Endometrium (tissue), 2 donors: ENCODE measurements around the gene PTPRR.
"Not testable (repeated sequence)": the region's sequence is repeated elsewhere in the genome, so short reads cannot be mapped to it uniquely, and the experiment has no call there.

Source experiments
- FAIRE-seq: peaks from 2 replicates; lab custom pipeline; 2012; peaks lifted over from hg19 to GRCh38; lab: Jason Lieb, UNC
- donor health status: control.
- donor health status: control.

Gene PTPRR

DNA sequence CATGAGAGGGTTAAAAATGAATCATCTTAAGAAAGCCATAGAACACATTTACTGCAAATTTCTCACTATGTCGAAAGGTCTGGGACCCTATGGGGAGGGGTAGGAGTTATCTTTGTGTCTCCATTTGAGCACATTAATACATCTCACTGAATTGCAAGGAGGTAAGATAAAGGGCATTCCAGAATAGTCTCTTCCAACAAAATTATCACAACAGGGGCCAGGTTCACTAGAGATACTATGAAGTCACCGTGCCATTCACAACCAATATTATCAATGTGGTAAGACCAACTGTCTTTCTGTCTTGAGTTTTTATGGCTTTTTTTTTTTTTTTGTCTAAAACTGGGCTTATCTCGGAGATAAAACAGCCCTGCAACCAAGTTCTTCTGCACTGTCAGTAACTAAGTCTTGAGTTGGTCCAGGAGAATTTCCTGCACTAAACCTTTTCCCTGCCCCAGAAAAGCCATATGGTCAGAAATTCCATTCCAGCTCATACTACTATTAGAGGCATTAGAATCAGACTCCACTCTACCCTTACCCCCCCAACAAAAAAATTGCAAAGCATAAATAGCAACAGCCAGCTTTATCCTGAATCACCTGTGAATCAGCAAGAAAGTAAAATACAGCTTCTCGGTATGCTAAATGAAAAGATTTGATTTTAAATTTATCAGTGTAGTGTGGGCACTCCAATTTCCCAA is 79.7 kb downstream of the PTPRR start:
- FAIRE-seq = no peak

DNA sequence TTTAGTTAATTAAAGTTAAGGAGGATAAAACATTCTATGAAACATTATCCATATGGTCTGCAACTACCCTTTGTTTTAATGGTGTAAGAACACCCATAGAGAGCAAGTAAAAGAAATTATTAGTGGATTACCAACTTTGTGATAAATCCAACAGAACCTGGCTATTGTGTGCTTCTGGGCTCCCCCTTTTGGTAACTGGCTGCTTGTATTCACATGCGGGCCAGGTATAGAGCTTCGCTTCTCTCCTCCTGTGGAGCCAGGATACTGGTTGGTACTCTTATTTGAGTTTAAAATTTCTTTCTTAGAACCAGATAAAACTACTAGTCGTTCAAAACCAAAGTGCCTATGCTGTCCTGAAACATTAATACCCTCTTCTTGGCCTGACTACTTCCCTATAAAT is 81.0 kb downstream of the PTPRR start:
- FAIRE-seq = no peak

DNA sequence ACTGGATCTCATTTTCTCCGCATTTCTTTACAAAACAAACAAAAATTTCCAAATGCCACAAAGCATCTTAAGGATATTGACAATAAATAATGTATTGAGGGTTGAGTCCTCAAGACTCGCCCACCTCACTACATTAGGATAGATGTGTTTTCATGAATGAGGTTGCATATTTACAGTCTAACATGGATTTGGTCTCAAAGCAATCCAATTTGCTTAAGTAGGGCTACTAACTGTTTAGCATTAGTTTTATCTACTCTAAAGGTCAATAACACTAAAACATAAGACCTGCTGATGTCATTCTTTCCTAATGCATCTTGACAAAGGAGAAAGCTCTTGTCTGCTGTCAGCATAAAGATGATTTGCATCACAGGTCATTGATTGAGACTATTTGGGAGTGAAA is 82.4 kb downstream of the PTPRR start:
- FAIRE-seq = no peak

DNA sequence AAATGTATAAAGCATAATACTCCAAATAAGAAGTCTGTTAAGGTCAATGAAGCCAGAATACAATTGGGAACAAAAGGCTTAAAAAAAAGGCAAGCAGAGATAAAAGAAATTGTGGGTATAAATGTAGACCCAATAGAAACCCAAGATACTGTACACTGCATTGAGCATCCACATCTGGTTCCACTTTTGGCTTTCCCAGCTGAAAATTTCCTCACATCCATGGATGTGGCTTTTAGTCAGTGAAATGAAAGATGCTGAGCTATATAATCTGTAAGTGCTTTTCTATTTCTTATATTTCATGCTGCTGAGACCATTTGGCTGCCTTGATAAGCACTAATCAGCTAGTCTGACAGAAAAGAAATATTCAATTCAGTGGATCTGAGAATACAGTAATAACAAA is 83.5 kb downstream of the PTPRR start:
- FAIRE-seq = no peak

DNA sequence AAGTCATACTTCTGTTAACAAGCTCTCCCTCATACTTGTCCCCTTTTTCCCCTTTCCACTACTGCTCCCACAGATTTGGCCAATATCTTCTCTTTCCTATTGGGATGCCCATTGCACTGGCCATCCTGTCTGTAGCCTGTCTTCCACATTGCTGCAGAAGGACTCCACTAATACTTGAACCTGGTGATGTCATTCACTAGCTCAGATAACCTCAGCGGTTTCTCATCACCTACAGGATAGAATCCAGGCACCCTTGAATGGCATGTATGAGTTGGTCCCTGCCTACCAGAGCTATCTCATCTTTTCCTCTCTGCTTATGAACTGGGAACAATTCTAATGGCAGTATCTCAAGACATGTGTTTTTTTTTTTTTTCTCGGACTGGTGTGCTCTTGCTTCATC is 84.6 kb downstream of the PTPRR start:
- FAIRE-seq = no peak

DNA sequence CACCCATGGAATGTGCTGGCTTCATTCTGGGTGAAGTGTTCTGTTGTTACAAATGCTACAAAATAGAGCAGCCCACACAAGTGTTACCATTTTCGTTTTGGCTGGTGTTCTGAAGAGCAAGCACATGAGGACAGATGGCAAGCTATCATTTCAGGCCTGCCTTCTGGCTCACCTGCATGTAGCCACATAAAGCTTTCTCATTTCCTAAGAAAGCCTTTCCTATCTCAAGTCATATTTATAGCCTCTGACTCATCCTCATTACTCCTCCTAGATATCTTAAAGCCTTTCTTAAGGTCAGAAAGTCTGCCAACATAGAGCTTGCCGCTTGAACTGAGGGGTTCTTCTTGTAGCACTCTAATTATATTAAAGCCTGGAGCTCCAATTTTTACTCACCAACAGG is 89.0 kb downstream of the PTPRR start:
- no peak for FAIRE-seq

DNA sequence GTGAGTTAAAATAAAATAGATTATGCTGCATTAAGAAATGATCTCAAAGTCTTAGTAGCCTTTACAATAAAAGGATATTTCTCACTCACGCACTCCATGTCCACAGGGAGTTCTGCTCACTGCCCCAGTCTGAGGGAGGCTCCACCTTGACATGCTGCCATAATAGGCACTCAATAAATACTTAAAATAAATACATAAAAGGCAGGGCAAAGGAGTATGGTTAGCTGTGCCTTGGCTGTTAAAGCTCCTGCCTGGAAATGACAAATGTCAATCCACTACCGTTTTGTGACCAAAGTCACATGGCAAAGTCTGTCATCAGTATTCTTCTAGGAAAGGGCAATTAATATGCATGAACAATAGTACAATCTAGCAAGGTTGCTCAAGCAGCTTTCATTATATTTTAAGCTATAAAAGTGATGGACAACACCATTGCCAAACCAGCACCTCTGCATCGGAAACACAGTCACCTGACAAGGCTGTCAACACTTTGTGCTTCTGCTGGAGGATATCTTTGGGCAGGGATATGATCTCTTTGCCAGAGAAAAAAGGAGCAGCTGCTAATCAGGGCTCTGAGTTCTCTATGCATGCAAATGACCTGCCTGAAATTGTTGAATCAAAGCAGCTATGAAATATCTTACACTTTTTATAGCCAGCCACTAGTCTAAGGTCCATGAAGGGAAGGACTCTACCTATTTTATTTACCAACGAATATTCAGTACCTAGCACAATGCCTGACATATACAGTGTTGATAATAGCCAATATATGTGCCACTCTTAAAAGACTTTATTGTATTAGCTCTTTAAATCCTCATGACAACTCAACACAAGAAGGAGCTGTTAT is 90.1 kb downstream of the PTPRR start:
- FAIRE-seq = no peak

DNA sequence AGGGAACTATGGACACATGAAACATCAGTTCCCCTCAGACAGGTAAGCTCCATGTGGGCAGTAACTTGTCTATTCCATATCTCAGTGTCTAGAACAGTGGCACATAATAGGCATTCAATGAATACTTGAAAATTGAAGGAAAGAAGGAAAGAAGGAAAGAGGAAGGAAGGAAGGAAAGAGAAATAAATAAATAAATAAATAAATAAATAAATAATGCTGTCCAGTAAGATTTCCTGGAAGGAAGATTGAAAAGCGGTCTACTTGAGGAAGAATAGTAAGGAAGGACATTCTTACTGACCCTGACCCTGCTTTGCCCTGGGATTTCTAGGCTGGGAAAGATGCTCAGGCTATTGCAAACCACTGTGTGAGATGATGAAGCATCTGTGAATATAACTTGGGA is 91.5 kb downstream of the PTPRR start:
- FAIRE-seq = no peak

DNA sequence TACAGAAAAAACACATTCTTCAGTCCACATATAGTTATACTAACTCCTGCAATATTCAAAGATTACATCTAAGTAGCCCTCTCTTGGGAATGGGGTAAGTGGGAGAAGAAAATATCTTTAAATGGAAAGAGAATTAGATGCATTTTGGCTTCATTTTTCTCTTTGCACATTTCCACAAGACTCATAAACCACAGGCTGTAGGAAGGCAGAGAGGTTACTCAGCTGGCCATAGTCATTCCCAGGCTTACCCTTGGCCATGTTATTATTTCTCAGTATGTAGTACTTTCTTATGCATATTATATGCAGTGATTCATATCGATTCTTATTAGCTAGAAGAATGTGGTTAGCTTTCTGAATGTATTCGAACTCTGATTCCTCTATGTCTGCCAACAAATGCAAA is 92.2 kb downstream of the PTPRR start:
- no peak for FAIRE-seq

DNA sequence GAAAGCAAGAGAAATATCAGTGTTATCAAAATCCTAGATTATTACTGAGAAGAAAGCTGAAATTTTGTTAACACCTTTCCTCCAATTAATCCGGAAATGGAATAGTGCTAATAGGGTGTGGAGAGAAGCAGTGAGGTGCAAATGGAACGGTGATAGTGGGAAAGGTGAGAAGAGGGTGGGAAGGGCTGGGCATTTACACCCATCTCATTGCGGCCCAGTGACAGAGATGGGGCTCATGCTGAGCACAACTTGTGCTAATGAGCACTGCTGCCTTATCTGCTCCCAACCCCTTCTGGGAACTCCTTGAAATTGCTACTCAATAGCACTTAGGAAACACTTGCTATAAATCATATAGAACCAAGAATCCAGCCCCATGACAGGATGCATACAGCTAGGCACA is 94.4 kb downstream of the PTPRR start:
- FAIRE-seq = no peak

DNA sequence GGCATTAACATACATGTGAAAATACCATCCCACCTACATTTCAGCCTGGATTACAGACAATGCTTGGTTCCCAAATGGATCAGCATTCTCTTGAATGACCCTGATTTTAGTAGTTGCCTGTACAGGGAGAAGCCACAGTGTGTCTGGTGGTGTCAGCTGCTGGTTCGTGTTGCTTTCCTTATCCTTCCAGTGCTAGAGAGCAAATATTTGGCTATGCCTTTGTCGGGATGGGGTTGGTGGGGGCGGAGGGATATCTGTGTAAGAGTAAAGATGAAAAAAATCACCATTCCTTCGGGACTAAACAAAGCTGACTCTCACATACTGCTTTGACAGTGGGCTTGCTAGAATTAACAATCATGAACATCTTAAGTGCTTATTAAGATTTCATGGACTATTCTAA is 96.0 kb downstream of the PTPRR start:
- FAIRE-seq = no peak

DNA sequence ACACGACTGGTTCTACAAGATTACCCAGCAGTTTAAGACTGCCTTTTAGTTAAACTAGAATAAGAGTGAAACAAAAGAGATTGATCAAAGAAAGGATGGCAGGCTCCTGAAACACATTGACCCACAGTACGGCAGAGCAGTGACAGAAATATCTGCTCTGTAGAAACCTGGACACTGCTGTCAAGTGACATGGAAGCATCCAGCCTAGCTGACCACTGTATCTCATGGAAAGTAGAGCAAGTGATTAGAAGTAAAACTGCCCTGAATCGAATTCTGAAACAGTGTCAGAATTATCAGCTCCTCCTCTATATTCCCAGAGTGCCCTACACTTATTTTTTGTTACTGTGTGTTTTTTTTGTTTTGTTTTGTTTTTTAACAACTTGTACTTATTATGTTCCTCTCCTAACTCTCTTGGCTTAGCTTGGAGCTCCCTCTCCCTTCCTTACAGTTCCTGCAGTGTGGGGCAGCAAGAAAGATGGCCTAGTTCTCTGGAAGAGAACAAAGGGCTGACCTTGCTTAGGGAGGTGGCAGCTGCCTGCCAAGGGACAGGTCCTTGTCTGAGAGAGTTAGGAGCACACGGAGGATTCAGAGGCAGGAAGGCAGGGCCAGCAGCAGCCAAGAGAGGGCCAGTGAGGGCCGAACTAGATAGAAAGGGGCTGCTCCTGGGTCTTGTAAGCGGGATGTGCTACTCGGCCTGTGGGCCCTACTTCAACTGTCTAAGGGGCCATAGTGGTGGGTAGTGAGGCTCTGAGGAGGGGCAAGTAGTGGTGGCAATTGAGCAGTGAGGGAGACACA is 97.2 kb downstream of the PTPRR start:
- FAIRE-seq = no peak

DNA sequence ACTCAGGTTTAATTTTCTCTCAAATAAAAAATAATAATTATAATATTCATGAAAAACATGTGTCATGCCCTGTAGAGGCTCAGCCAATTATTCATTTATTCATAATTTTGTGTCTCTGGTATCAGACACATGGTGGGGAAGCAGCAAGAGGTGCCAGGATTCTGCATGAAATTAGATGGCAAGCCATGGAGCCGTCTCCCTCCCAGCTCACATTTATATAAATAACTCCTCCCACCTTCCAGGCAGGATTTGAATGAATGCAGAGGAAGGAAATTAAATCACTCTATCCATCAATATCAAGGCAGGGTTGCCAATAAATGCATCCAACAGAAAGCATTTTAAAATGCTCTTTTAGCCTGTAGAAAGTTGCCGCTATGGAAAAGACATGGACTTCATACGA is 98.1 kb downstream of the PTPRR start:
- FAIRE-seq = no peak

DNA sequence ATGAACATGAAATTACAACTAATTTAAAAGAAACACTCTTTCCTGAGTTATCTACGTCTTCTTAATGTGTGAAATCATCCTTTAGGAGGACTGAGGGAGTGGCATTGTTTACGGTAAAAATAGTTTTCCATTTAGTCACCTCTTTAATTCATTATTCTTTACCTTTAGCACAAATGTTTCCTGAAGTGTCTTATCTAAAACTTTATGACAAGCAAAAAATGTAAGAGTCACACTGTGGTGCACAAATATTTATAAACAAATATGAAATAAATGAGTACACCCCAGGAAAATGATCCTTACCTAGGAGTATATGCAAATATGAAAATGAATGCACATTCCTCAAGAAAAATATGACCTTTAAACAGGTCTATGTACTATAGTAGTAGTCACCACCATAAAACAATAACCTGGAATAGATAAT is 104.6 kb downstream of the PTPRR start:
- no peak for FAIRE-seq

DNA sequence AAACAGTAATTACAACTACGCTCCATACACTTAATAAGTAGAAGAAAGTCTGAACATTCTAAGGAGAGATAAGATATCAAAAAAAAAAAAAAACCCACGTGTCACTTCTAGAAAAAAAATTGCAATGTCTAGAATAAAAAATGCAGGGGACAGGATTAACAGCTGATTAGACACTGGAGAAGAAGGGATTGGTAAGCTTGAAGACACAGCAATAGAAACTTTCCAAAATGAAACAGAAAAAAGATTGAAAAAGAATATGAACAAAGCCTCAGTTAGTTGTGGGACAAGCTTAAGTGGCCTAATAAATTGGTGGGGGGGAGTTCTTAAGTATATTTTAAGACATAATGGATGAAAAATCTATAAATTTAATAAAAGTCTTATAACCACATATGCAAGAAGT is 105.5 kb downstream of the PTPRR start:
- FAIRE-seq = no peak

DNA sequence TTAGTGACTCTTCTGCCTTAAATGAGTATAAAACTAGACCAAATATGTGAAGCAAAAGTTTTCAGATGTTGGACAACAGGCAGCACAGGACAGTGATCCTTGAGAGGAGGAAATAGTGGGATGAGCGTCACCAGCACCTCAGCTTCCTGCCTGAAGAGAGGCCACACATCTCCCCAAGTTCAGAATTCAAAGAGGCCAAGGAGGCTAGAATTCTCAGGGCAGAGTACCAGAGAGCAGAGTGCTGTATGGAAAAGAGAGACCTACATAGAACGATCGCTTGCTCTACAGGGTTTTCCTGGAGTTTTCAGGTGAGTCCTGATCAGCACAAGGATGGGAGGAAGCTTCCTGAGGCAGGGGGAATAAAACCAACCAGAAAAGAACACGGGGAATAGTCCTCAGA is 107.0 kb downstream of the PTPRR start:
- FAIRE-seq = no peak

DNA sequence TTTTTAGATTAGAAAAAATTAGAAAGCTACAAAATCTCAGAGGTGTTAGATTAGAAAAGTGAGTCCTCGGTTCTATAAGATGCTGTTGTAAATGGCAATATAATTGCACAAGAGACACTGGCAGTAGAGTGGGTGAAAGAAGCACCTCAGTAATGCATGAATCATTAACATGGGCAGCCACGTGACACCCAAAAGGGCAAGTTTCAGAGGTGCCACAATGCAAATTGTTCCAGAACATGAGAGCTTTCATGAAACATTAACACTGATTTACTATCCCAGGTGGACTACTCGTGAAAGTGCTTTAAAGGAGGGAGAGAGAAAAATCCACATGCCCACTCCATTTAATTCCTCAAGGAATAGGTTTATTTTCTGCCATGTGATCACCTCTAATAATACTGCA is 108.4 kb downstream of the PTPRR start:
- FAIRE-seq = no peak

DNA sequence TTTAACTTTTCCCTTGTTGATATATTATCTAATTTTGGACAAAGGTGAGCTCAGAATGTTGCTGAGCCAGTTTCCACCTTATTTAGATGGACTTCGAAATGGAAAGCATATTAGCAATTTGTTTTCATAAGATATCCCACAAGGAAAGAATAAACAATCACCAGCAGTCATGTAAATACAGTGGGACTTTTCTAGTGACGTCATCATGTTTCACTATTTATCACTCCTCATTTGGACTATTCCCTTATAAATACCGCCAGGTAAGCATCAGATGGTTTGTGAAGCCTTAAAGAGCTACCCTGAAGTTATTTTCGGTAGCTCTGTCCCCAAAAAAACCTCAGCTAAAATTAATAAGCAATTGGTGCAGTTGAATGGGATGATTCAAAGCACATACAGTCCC is 110.7 kb downstream of the PTPRR start:
- FAIRE-seq = no peak

DNA sequence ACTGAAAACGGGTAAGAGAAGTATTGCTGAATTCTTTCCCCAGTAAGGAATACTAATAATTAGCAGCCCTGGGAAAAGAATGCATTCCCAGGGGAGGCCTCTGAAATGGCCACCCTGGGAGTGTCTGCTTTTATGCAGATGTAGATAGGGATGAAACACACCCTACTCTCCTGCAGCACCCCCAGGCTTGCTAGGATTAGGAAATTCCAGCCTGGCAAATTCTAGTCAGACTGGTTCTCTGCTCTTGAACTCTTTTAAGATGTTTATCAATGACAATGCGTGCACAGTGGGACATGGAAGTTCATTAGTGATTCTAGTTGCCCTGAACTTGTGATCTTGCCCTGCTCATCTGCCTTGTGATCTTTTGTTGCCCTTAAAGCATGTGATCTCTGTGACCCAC is 112.5 kb downstream of the PTPRR start:
- FAIRE-seq = not testable (repeated sequence)

DNA sequence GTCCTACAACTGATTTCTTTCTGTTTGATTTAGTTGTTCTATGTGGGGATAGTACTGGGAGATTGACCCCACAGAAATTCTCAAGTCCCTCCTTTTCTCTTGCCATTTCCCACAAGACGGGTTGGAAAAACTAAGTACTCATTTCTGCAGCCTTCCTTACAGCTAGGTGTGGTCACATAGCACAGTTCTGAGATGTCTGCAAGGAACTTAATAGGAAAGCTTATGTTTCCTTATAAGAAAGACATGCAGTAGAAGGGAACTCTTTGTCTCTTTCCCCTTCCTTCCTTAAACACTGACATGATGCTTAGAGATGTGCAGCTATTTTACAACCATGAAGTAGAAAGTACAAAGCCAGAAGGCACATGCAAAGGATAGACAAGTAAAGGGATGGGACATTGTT is 113.7 kb downstream of the PTPRR start:
- no peak for FAIRE-seq

DNA sequence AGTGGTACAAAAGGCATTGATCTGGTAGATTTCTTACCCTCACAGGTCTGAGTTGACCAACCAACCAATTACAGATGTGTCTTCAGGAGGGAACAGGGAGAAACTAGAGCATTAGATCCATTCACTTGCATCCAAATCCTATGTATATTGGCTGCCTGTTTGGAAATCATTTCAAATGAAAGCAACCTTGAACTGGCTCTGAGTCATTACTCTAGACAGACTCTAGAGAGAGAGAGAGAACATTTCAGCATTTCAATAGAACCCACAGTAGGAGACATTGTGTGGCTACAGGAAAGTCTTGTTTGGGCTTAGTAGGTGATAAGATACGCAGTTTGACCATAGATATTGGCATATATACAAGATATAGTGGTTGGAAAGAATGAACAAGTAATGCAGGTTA is 114.5 kb downstream of the PTPRR start:
- no peak for FAIRE-seq

DNA sequence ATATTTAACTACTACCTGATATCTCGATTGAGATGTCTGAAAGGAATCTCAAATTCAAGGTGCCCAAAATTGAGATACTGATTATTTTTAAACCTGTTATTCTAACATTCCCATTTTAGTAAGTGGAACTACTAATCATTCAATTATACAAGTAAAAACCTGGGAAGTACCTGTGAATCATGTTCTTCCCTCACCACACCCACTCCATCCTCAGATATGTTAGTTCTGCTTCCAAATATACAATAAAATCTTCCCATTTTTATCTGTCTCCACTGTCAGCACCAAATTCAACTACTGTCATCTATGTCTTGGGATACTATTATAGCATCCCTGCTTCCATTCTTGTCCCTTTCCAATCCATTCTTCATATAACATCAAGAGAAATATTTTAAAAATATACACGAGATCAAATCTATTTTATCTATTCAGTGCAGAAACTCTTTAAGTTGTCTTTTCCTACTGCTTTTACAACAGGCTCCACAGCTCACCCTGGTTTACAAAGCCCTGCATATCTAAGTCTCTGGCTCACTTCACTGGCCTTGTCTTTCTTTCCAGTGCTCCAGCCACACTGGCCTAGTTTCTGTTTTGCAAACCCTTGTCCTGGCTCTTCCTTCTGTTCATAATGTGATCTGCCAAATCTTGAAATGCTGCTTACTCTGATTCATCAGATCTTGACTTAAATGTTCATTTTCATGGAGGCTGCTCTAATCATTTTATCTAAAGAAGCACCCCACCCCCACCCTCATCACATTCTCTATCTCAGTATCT is 122.3 kb downstream of the PTPRR start:
- FAIRE-seq = no peak
